DMS79 treated with DMSO at 0.1 percent for 48 hours (cell line): ENCODE measurements around the gene MTX2.
A peak's percentile ranks its signal among the peaks of the same experiment; 100 is the strongest.
"Not testable (repeated sequence)": the region's sequence is repeated elsewhere in the genome, so short reads cannot be mapped to it uniquely, and the experiment has no call there.

Source experiments
- DNase-seq: peaks from one replicate; lab custom pipeline; 2025; lab: John Stamatoyannopoulos, UW

The MTX2 gene

GRCh38 chr2:176285321-176285720 is 16.1 kb downstream of the MTX2 start:
- DNase-seq: no peak

GRCh38 chr2:176291335-176291734 is 22.1 kb downstream of the MTX2 start:
- DNase-seq: no peak

- peak; percentile 30 for DNase-seq
These were observed 22.6 kb downstream of the MTX2 start for GRCh38 chr2:176291809-176292283.

GRCh38 chr2:176292608-176293007 is 23.4 kb downstream of the MTX2 start:
- DNase-seq: no peak

GRCh38 chr2:176293334-176293733 is 24.1 kb downstream of the MTX2 start:
- DNase-seq: no peak

- DNase-seq: no peak
These were observed 27.8 kb downstream of the MTX2 start for GRCh38 chr2:176297067-176297466.

GRCh38 chr2:176297737-176298136 is 28.5 kb downstream of the MTX2 start:
- DNase-seq: no peak

GRCh38 chr2:176306020-176306419 is 36.8 kb downstream of the MTX2 start:
- DNase-seq: not testable (repeated sequence)

- no peak for DNase-seq
These were observed 48.0 kb downstream of the MTX2 start for GRCh38 chr2:176317199-176317598.

- no peak for DNase-seq
These were observed 48.4 kb downstream of the MTX2 start for GRCh38 chr2:176317623-176318065.

GRCh38 chr2:176321916-176322315 is 52.7 kb downstream of the MTX2 start:
- DNase-seq: no peak

- DNase-seq: no peak
These were observed 55.6 kb downstream of the MTX2 start for GRCh38 chr2:176324862-176325261.

- DNase-seq: no peak
These were observed 56.5 kb downstream of the MTX2 start for GRCh38 chr2:176325732-176326131.

- DNase-seq: no peak
These were observed 58.9 kb downstream of the MTX2 start for GRCh38 chr2:176328149-176328548.

- no peak for DNase-seq
These were observed 61.4 kb downstream of the MTX2 start for GRCh38 chr2:176330612-176331011.

- no peak for DNase-seq
These were observed 62.4 kb downstream of the MTX2 start for GRCh38 chr2:176331646-176332045.

GRCh38 chr2:176334729-176335128 is 65.5 kb downstream of the MTX2 start:
- DNase-seq: no peak

GRCh38 chr2:176338395-176338794 is 69.2 kb downstream of the MTX2 start:
- no peak for DNase-seq

GRCh38 chr2:176339208-176339607 is 70.0 kb downstream of the MTX2 start:
- no peak for DNase-seq

- DNase-seq: no peak
These were observed 87.0 kb downstream of the MTX2 start for GRCh38 chr2:176356251-176356650.

- no peak for DNase-seq
These were observed 95.2 kb downstream of the MTX2 start for GRCh38 chr2:176364273-176364977.

GRCh38 chr2:176368349-176368748 is 99.1 kb downstream of the MTX2 start:
- no peak for DNase-seq

GRCh38 chr2:176370467-176371171 is 101.4 kb downstream of the MTX2 start:
- DNase-seq: no peak
